NCI-H146 treated with DMSO at 0.1 percent for 48 hours (cell line): Measurements from ENCODE around the gene COL5A1.
"Not testable (repeated sequence)": the region's sequence is repeated elsewhere in the genome, so short reads cannot be mapped to it uniquely, and the experiment has no call there.

Source experiments
- DNase-seq: peaks from one replicate; lab custom pipeline; 2025; ENCODE audit not compliant: unreplicated experiment; lab: John Stamatoyannopoulos, UW

The COL5A1 gene

DNA sequence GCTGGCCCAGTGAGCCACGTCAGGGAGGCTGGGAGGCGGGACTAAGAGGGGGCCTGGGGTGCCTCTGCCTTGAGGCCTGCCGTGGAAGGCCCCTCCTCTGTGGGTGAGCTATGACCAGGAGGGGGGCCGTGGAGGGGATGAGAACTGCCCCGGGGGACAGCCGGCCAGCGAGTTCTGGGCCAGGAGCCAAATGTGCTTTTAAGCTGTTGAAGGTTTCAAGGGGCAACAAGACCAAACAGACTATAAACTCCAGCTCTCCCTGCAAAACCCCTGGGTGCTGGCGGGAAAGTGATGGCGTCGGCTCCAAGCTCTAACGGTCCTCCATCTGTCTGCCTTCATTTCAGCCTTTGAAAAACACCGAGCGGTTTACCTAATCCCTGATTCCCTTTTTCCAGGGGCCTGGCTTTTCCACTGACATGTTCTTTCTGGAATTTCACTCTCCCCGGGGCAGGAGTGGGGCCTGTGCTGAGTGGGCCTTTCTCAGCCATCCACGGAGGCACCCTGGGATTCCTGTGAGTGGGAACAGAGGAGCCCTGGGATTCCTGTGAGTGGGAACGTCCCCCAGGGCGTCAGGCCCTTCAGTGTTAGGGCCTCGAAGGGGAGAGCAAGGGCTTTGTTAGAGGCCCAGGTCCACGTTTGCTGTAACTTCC lies 65.6 kb downstream of the COL5A1 start:
- DNase-seq = no peak

- no peak for DNase-seq
These were observed 66.4 kb downstream of the COL5A1 start for GRCh38 chr9:134707731-134708671.

GRCh38 chr9:134708672-134709038 lies 67.1 kb downstream of the COL5A1 start:
- no peak for DNase-seq

DNA sequence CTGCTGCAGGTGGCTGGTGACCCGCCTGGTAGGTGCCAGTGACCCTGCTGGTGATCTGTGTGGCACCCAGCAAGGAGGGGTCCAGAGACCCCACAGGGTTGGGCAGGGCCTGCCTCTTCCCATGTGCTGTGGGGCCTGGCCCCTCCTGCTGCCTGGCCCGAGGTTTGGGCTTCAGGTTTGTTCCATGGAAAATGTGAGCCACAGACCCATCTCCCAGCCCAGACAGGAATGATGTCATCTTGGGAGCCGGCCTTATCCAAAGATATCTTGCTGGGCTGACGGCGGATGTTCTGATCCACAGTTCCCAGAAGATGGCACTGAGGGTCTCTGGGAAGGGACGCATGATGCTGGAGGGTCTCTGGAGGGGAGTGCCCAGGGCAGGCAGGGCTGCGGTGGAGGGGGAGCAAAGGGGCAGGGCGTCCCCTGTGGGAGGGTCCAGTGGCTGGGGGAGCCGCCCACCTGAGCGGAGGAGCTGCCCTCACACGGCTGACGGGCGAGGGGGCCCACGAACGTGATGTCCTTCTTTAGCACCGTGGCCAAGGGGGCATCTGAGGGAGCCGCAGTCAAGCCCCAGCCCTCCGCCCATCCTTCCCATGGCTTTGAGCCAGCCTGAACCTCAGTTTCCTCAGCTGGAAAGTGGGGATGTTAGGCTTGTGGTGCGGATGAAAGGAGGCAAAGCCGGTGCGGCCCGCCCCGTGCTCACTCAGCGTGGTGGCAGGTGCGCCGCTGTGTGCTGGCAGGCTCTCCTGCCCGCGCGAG lies 68.1 kb downstream of the COL5A1 start:
- no peak for DNase-seq

DNA sequence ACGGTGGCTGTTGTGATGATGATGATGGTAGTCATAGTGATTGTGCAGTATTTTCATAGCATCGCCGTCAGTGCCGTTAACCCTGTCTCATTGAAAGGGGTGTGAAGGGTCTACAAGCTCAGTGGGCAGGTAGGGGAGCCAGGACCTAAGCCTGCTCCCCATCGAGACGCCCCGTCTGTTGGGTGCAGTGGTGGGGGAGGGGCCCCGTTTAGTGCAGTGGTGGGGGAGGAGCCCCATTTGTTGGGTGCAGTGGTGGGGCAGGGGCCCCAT lies 68.6 kb downstream of the COL5A1 start:
- DNase-seq = no peak

DNA sequence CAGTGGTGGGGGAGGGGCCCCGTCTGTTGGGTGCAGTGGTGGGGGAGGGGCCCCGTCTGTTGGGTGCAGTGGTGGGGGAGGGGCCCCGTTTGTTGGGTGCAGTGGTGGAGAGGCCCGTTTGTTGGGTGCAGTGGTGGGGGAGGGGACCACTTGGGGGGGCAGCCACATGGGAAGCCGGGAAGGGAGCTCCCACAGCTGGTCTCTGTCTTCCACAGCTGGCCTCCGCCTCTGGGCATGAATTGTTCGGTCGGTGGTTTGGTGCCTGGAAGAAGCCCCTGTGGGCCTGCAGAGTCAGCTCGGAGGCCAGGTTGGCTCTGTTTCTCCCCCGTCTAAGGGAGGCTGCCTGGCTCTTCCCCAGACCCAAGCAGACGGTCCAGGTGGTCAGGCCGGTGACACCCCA lies 69.3 kb downstream of the COL5A1 start:
- DNase-seq = no peak

DNA sequence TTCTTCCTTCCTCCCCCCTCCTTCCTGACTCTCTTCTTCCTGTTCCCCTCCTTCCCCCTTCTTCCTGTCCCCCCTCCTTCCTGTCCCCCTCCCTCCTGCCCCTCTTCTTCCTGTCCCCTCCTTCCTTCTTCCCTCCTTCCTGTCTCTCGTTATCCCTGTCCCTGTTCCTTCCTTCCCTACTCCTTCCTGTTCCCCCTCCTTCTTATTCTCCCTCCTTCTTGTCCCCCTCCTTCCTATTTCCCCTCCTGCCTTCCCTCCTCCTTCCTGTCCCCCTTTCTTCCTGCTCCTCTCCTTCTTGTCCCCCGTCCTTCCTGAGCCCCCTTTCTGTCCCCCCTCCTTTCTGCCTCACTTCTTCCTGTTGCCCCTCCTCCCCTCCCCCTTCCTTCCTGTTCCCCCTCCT lies 70.6 kb downstream of the COL5A1 start:
- no peak for DNase-seq

DNA sequence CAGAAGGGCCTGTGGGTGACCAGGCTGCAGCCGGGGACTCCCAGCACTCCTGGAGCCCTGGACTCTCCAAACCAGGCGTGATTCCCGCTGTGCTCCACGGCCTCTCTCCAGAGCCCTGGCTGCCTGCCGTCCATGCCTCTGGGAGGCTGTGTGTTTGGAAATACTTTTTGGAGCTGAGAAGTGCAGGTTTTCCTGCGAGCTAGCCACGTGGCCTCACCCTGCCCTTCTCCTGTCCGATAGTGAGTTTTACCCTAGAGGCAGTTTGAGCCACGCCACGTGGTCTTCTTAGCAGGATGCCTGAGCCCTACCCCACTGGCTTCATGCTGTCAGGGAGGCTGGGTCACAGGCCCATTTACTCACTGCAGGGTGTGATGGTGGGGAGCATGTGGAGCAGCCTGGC lies 71.3 kb downstream of the COL5A1 start:
- no peak for DNase-seq

DNA sequence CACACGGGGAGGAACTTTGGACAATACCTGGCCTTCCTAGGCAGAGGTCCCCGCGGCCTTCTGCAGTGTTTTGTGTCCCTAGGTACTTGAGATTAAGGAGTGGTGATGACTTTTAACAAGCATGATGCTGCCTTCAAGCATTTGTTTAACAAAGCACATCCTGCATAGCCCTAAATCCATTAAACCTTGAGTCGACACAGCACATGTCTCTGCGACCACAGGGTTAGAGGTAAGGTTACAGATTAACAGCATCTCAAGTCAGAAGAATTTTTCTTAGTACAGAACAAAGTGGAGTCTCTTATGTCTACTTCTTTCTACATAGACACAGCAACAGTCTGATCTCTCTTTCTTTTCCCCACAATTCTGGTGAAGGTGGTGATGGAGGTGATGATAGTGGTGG lies 73.9 kb downstream of the COL5A1 start:
- not testable (repeated sequence) for DNase-seq

GRCh38 chr9:134716067-134716466 lies 74.5 kb downstream of the COL5A1 start:
- DNase-seq = no peak

GRCh38 chr9:134717056-134717455 lies 75.5 kb downstream of the COL5A1 start:
- DNase-seq = no peak

GRCh38 chr9:134717924-134718645 lies 76.5 kb downstream of the COL5A1 start:
- DNase-seq = no peak

DNA sequence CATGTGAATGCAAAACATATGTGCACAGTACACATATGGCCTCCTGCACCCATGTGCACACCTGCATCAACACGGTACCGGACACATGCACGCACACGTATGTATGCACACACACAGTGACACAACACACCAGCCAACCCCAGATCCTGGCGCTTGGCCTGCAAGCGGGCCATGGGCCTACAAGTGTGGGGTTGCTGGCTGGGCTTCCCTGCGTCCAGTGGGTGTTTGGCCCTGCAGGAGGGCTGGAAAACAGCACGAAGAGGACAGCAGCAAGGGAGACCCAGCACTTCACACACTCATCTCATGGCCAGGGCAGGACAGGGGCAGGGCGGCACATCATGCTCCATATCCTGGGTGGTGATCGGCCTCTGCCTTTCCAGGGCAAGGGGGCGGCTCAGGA lies 77.7 kb downstream of the COL5A1 start:
- DNase-seq = no peak

- no peak for DNase-seq
These were observed 78.6 kb downstream of the COL5A1 start for GRCh38 chr9:134720136-134720753.

- DNase-seq = no peak
These were observed 79.2 kb downstream of the COL5A1 start for GRCh38 chr9:134720796-134721195.

GRCh38 chr9:134721344-134721743 lies 79.7 kb downstream of the COL5A1 start:
- DNase-seq = no peak

- DNase-seq = no peak
These were observed 80.6 kb downstream of the COL5A1 start for GRCh38 chr9:134722120-134722701.

DNA sequence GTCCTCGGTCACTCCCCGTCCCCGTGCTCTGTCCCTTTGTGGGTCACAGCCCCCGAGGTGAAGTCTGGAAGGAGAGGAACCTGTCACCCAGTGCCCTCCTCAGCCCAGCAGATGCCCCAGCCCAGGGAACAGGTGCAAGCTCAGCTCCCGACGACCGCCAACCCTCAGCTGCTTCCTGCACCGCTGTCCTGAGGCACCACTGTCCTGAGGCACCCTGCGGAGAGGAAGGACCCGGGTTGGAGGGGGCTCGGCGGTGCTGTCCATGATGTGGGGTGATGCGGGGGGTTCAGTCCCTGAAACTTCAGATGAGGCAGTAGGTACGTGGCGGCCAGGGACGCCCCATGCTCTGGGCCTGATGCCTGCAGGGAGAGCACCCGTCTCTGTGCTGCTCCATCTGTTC lies 81.4 kb downstream of the COL5A1 start:
- no peak for DNase-seq

GRCh38 chr9:134723491-134724190 lies 82.0 kb downstream of the COL5A1 start:
- DNase-seq = no peak
